Liver (tissue), 3 donors: ENCODE measurements around the gene CES1.
"Not testable (repeated sequence)": the region's sequence is repeated elsewhere in the genome, so short reads cannot be mapped to it uniquely, and the experiment has no call there.

Source experiments
- CTCF ChIP-seq: fragments of 150-350 bp; IDR thresholded peaks from 2 replicates; pipeline ENCODE4 v1.5.1; 2017; ENCODE audit warnings: improper control_type of control experiment, low read depth, low read length; ENCODE audit not compliant: missing input control
- SP1 ChIP-seq: IDR thresholded peaks from 2 replicates; pipeline ENCODE4 v1.6.1; 2018; ENCODE audit warnings: antibody characterized with exemption, mild to moderate bottlenecking
- donor health status: healthy.
- donor health status: healthy.

GRCh38 chr16:55808286-55808685 is 24.6 kb downstream of the CES1 start:
- not testable (repeated sequence) for TF ChIP-seq CTCF, SP1
